C4-2B (cell line): ENCODE data around the gene STH.

ENCODE experiments used
- CTCF ChIP-seq: fragments of 450-650 bp; conservative IDR thresholded peaks from 2 replicates; pipeline ENCODE4 v1.5.1; 2017; ENCODE audit warnings: mild to moderate bottlenecking
- ZFX ChIP-seq: fragments of 450-650 bp; IDR thresholded peaks from 2 replicates; pipeline ENCODE4 v1.6.1; 2017

GRCh38 chr17:45956090-45956489, 43.0 kb upstream of the STH start:
- TF ChIP-seq ZFX, result no peak
- TF ChIP-seq CTCF, result no peak
